ENCODE data around the gene CYP2A13. TPM values are rescaled to one million over a fixed set of nuclear protein-coding genes. Genes with fewer than 3 reads are reported as not detected.

The CYP2A13 gene
- total RNA-seq, 4 donors from 2014 or later = not detected

DNA sequence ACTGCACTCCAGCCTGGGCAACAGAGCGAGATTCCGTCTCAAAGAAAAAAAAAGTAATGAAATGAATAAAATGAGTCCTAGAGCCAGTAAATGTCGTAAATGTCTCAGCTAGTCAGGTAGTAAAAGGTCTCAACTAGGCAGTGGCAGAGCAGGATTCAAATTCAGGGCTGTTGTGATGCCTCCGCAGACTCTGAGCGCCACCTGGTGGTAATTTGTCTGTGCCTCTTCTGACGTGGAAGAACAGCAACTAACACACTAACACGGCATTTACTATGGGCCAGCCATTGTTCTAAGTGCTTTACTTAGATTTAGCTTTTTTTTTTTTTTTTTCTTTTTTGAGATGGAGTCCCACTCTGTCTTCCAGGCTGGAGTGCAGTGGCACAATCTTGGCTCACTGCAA, 56.2 kb downstream of the CYP2A13 start:
- intact Hi-C loops (cut with DNase I; ENCODE audit: low total_unique reads) (loop anchor here (5.0 kb wide), 1 partner anchor 482 kb away; no protein-coding TSS in a partner anchor), in situ Hi-C loops (cut with MboI; ENCODE audit: low sequenced_read_pairs in 4 of 4) (loop anchor here in 3 of 4 donors (25.0 kb wide), 1 partner anchor 482 kb away; no protein-coding TSS in a partner anchor)
- TF ChIP-seq CTCF (IDR thresholded peaks at IDR 0.05 in 4 of 5, conservative IDR thresholded peaks at IDR 0.05 in 1 of 5) (peak in 4 of 5 experiments; percentile 51 to 64 (median 58)), POLR2A (IDR thresholded peaks at IDR 0.05) (no peak)
- Histone ChIP-seq H3K27me3 (peaks cover 0 to 5% (median 0%) of the 10 kb centered on the region in 3 donors), H3K4me3 (no peak overlapping the region), H3K4me1 (no peaks in the 10 kb centered on the region), H3K9me3 (no peaks in the 10 kb centered on the region), H3K27ac (no peak overlapping the region), H3K36me3 (no peaks in the 10 kb centered on the region)
- peak; percentile 34 to 41 for DNase-seq
- no peak for ATAC-seq

Other genes with a start within 250 kb of the CYP2A13 start
- under 1 TPM in 2 of 4 donors, not detected in 2; 0.16 to 0.20 TPM for gene CYP2A6, start 238.0 kb upstream of the CYP2A13 start, total RNA-seq
- gene CYP2A7, start 206.2 kb upstream of the CYP2A13 start, total RNA-seq = not detected
- not detected for gene CYP2B6, start 97.2 kb upstream of the CYP2A13 start, total RNA-seq
- gene CYP2F1, start 26.0 kb downstream of the CYP2A13 start, total RNA-seq = not detected
- under 1 TPM in 2 of 4 donors, not detected in 2; 0.31 to 0.64 TPM for gene CYP2S1, start 104.8 kb downstream of the CYP2A13 start, total RNA-seq
- gene AXL, start 130.8 kb downstream of the CYP2A13 start, total RNA-seq = 10 to 100 TPM; 17.4 to 49.2 (median 37.4) TPM
- gene HNRNPUL1, start 175.9 kb downstream of the CYP2A13 start, total RNA-seq = 100 to 1,000 TPM in 1 of 4 donors, 10 to 100 TPM in 3; 49.5 to 101 (median 92.4) TPM
- 10 to 100 TPM in 3 of 4 donors, 1 to 10 TPM in 1; 8.6 to 15.3 (median 15.1) TPM for gene CCDC97, start 221.7 kb downstream of the CYP2A13 start, total RNA-seq